HG03432 (cell line): ENCODE measurements around the gene DSC1.
A peak's percentile ranks its signal among the peaks of the same experiment; 100 is the strongest.
"Not testable (repeated sequence)": the region's sequence is repeated elsewhere in the genome, so short reads cannot be mapped to it uniquely, and the experiment has no call there.

ENCODE experiments used
- ATAC-seq: cut with Tn5 transposase; IDR thresholded peaks from one replicate; pipeline ENCODE4 v1.9.1; 2021; ENCODE audit warnings: mild to moderate bottlenecking, moderate library complexity; ENCODE audit not compliant: unreplicated experiment

The DSC1 gene

GRCh38 chr18:31177369-31177768 is 14.7 kb upstream of the DSC1 start:
- ATAC-seq, result not testable (repeated sequence)

GRCh38 chr18:31176531-31176930 is 13.9 kb upstream of the DSC1 start:
- no peak for ATAC-seq

GRCh38 chr18:31171144-31171839 is 8.6 kb upstream of the DSC1 start:
- no peak for ATAC-seq

- no peak for ATAC-seq
Observed at GRCh38 chr18:31170335-31170734, 7.7 kb upstream of the DSC1 start.

- ATAC-seq, result no peak
Observed at GRCh38 chr18:31162419-31162793, 250 bp downstream of the DSC1 start.

GRCh38 chr18:31161757-31162418 is 768 bp downstream of the DSC1 start:
- ATAC-seq, result no peak

GRCh38 chr18:31156821-31157763 is 5.6 kb downstream of the DSC1 start:
- no peak for ATAC-seq

- no peak for ATAC-seq
Observed at GRCh38 chr18:31155498-31155897, 7.2 kb downstream of the DSC1 start.

GRCh38 chr18:31154181-31154580 is 8.5 kb downstream of the DSC1 start:
- ATAC-seq, result no peak

- ATAC-seq, result no peak
Observed at GRCh38 chr18:31149351-31149750, 13.3 kb downstream of the DSC1 start.

- ATAC-seq, result no peak
Observed at GRCh38 chr18:31148600-31148999, 14.1 kb downstream of the DSC1 start.

- no peak for ATAC-seq
Observed at GRCh38 chr18:31146809-31147208, 15.8 kb downstream of the DSC1 start.

- ATAC-seq, result no peak
Observed at GRCh38 chr18:31143025-31143424, 19.6 kb downstream of the DSC1 start.

- ATAC-seq, result no peak
Observed at GRCh38 chr18:31138709-31139108, 23.9 kb downstream of the DSC1 start.

- ATAC-seq, result no peak
Observed at GRCh38 chr18:31134988-31135529, 27.6 kb downstream of the DSC1 start.

GRCh38 chr18:31129398-31130115 is 33.1 kb downstream of the DSC1 start:
- no peak for ATAC-seq

GRCh38 chr18:31125878-31126277 is 36.8 kb downstream of the DSC1 start:
- ATAC-seq, result no peak

GRCh38 chr18:31123125-31123524 is 39.5 kb downstream of the DSC1 start:
- not testable (repeated sequence) for ATAC-seq

GRCh38 chr18:31120594-31120993 is 42.1 kb downstream of the DSC1 start:
- ATAC-seq, result peak; percentile 50

GRCh38 chr18:31116853-31117595 is 45.6 kb downstream of the DSC1 start:
- ATAC-seq, result no peak
